Memory B cell (primary cell): ENCODE data around the gene MAPKBP1.
A peak's percentile ranks its signal among the peaks of the same experiment; 100 is the strongest.

Source experiments
- ATAC-seq: fragments of 150-1000 bp; cut with Tn5 transposase; 2 replicates; pipeline ENCODE4 v1.10.0; 2021; ENCODE audit warnings: low read depth, mild to moderate bottlenecking, moderate library complexity
- DNase-seq, 2 donors: peaks; one replicate each; pipeline ENCODE4 v3.0.0; 2022; ENCODE audit warnings: low spot score in 2 of 2
- H3K27ac Mint-ChIP-seq: one replicate; pipeline ENCODE4 v1.8.0; 2022; ENCODE audit warnings: mild to moderate bottlenecking, moderate library complexity, mixed read lengths
- H3K27me3 Mint-ChIP-seq: one replicate; pipeline ENCODE4 v1.8.0; 2022; ENCODE audit warnings: mixed read lengths
- H3K36me3 Mint-ChIP-seq: one replicate; pipeline ENCODE4 v1.8.0; 2022; ENCODE audit warnings: mild to moderate bottlenecking, mixed read lengths
- H3K4me1 Mint-ChIP-seq: one replicate; pipeline ENCODE4 v1.8.0; 2022; ENCODE audit warnings: mixed read lengths
- H3K4me3 Mint-ChIP-seq: one replicate; pipeline ENCODE4 v1.8.0; 2022; ENCODE audit warnings: mild to moderate bottlenecking, moderate library complexity, mixed read lengths
- H3K9me3 Mint-ChIP-seq: one replicate; pipeline ENCODE4 v1.8.0; 2022; ENCODE audit warnings: mixed read lengths

The MAPKBP1 gene

GRCh38 chr15:41874736-41875135 lies 100.5 kb downstream of the MAPKBP1 start:
- H3K4me3 Mint-ChIP-seq = no peak overlapping the region
- peaks cover 9% of the 10 kb centered on the region for H3K4me1 Mint-ChIP-seq
- H3K27ac Mint-ChIP-seq = no peak overlapping the region
- DNase-seq = no peak
- no peak for ATAC-seq
- H3K9me3 Mint-ChIP-seq = no peaks in the 10 kb centered on the region
- no peaks in the 10 kb centered on the region for H3K36me3 Mint-ChIP-seq
- peaks cover 11% of the 10 kb centered on the region for H3K27me3 Mint-ChIP-seq

GRCh38 chr15:41876007-41876406 lies 101.7 kb downstream of the MAPKBP1 start:
- DNase-seq (no peak), ATAC-seq (peak; percentile 91)
- Mint-ChIP-seq H3K4me1 (peaks cover 9% of the 10 kb centered on the region), H3K4me3 (peak overlapping the region; percentile 64), H3K9me3 (no peaks in the 10 kb centered on the region), H3K36me3 (no peaks in the 10 kb centered on the region), H3K27ac (no peak overlapping the region), H3K27me3 (peaks cover 14% of the 10 kb centered on the region)

GRCh38 chr15:41876689-41877088 lies 102.4 kb downstream of the MAPKBP1 start:
- Mint-ChIP-seq H3K27ac (no peak overlapping the region), H3K27me3 (peaks cover 19% of the 10 kb centered on the region)
- ATAC-seq = no peak

More at GRCh38 chr15:41876689-41877088, 102.4 kb downstream of the MAPKBP1 start:
- Mint-ChIP-seq H3K9me3 (no peaks in the 10 kb centered on the region), H3K4me1 (peaks cover 13% of the 10 kb centered on the region), H3K36me3 (no peaks in the 10 kb centered on the region), H3K4me3 (no peak overlapping the region)
- DNase-seq = no peak
